Heart right ventricle (tissue), 16 donors: ENCODE results near the gene AGAP1. TPM values are rescaled to one million over a fixed set of nuclear protein-coding genes. Genes with fewer than 3 reads are reported as not detected.

ENCODE experiments used
- ATAC-seq, 8 donors: fragments of 200-7000 bp; cut with Tn5 transposase; one replicate each; pipeline ENCODE4 v1.9.1; 2020; ENCODE audit warnings: mild to moderate bottlenecking in 8 of 8, moderate library complexity in 8 of 8, moderate number of reproducible peaks in 1 of 8
- DNase-seq, 2 donors: peaks; one replicate each; pipeline ENCODE4 v3.0.0-alpha.2; 2020
- H3K27ac ChIP-seq, 10 donors: fragments of 200-600 bp; sonication (generic) in 2 of 10; one replicate each; pipeline versions ENCODE4 v1.5.0 to v1.8.0; 2020 to 2022; ENCODE audit warnings: mild to moderate bottlenecking in 3 of 10
- H3K27me3 ChIP-seq, 7 donors: fragments of 200-600 bp; one replicate each; pipeline ENCODE4 v1.8.0; 2021 to 2022; ENCODE audit warnings: mild to moderate bottlenecking in 2 of 7
- H3K36me3 ChIP-seq, 9 donors: fragments of 200-600 bp; sonication (generic) in 1 of 9; one replicate each; pipeline versions ENCODE4 v1.5.0 to v1.8.0; 2020 to 2022; ENCODE audit warnings: mild to moderate bottlenecking in 2 of 9
- H3K4me1 ChIP-seq, 9 donors: fragments of 200-600 bp; sonication (generic) in 1 of 9; one replicate each; pipeline versions ENCODE4 v1.5.0 to v1.8.0; 2020 to 2022; ENCODE audit warnings: mild to moderate bottlenecking in 4 of 9
- H3K4me3 ChIP-seq, 10 donors: fragments of 200-600 bp; sonication (generic) in 2 of 10; one replicate each; pipeline versions ENCODE4 v1.5.0 to v1.8.0; 2020 to 2022; ENCODE audit warnings: mild to moderate bottlenecking in 7 of 10, moderate library complexity in 2 of 10
- H3K9me3 ChIP-seq, 11 donors: fragments of 200-600 bp in 10 of 11; sonication (generic) in 2 of 11; one replicate each; pipeline versions ENCODE4 v1.5.0 to v1.8.0; 2013 to 2022; ENCODE audit warnings: mild to moderate bottlenecking in 2 of 11, control low read depth in 1 of 11, moderate library complexity in 1 of 11
- WGBS, 2 donors: extraction: QIAGEN DNeasy Blood & Tissue Kit; methylation state at CpG; one replicate each; pipeline ENCODE4 v1.1.7; 2013; ENCODE audit warnings: inconsistent platforms in 1 of 2; 5-methylcytosine and 5-hydroxymethylcytosine counted together
- intact Hi-C, 10 donors: fragments of 100-400 bp; cut with DNase I; formaldehyde crosslinking; loops; one replicate each; pipeline versions ENCODE4 v1.11.1 to v1.14.2; 2022
- polyA plus RNA-seq, 2 donors: library from polyadenylated mRNA; stranded (reverse); fragments of 200-250 nt; gene quantifications; one replicate each; pipeline ENCODE4 v1.2.3, GENCODE V29; 2013
- total RNA-seq, 10 donors: library from RNA; stranded (reverse); fragmentation: NEBNext Ultra II Directional in 3 of 10; extraction: Animal tissue kit (Norgen Biotek cat#: 25700) in 3 of 10; gene quantifications; one replicate each; pipeline versions ENCODE4 v1.2.1 to v1.2.4, GENCODE V29; 2021 to 2023
- TF ChIP-seq, protein P1 (sequence below), 9 donors: fragments of 200-600 bp; sonication (generic) in 2 of 9; IDR thresholded peaks; one replicate each; pipeline versions ENCODE4 v1.5.0 to v1.8.0; 2021 to 2022; ENCODE audit warnings: antibody characterized with exemption in 9 of 9, mild to moderate bottlenecking in 5 of 9, moderate library complexity in 1 of 9
- donor health status: Arrhythmogenic right ventricular cardiomyopathy.
- donor health status: ischemic (EF 13 %, LVEDD 7.1; RV severe dilation, severe dysfunction).
- donor health status: healthy with polysubstance abuse.
- donor health status: DM: no; HTN: yes; CAD: no.
- donor health status: DM: no; HTN: no; CAD: no.
- donor health status: ischemic (EF 25% LVEDD 6.9; RV normal size, moderate dysfunction).
- donor health status: ischemic (EF 25% LVEDD 5.7; RV mildly dilated, moderate dysfunction).
- donor health status: healthy.
- donor health status: DM: yes; HTN: yes; CAD: no.
- donor health status: Ischemic cardiomyopathy.
- donor health status: ischemic (EF 35%, LVEDD 5.7; RV mildly dilated, moderate dysfunction).
- donor health status: nonischemic (EF 11% LVEDD 7.7; RV severe dilation, severe dysfunction).
- donor health status: DM: yes; HTN: yes; CAD: no.
- donor health status: PGD.
- donor health status: ischemic (EF 29% LVEDD 5.4; RV normal size, mild dysfunction).
- donor health status: nonischemic (EF 23%, LVEDD 6.1; RV moderate dilation, normal function).

AGAP1 gene
- total and polyA plus RNA-seq, 12 donors: 3.5 to 29.2 (median 19.4) TPM

DNA sequence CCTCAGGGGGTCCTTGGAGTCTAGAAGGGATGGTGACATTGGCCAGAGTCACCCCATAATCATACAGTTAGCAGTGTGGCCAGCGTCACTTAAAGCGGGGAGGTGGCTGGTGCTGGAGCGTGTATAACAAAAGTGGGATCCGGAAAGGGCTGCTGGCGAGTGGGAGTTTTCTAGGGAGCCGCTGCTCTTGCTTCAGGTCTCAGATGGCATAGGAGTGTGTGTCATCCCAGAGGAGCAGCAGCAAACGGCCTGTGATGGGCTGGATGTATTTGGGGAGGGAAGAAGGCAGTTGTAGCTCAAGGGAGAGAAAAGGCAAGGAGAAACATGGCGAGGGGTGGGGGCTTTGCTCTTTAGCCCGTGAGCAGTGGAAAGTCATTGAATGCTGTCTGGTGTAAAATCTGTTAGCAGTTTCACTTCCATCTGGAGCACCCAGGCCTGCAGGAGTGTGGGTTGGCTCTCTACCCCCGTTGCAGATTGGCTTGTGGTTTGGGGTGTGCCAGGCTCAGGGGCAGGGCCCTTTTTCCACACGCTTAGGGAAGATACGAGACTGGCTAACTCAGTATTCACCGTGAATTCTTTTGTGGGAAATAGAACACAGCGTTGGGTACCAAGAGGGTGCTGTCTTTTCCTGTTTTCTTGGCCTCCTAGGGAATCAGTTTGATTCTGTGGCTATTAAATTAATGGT is 120.5 kb downstream of the AGAP1 start:
- Histone ChIP-seq H3K4me3 (no peak overlapping the region), H3K27me3 (no peaks in the 10 kb centered on the region), H3K36me3 (no peaks in the 10 kb centered on the region), H3K4me1 (peaks cover 0 to 48% (median 33%) of the 10 kb centered on the region in 9 donors), H3K9me3 (no peaks in the 10 kb centered on the region), H3K27ac (peak overlapping the region in 6 of 10 donors; percentile 1 to 76 (median 18))
- intact Hi-C loops: no loop called here
- 85 to 88% methylated on average over 14 of the region's 14 CpGs for WGBS, 2 donors
- DNase-seq (no peak), ATAC-seq (peak in 1 of 8 donors; percentile 28)
- TF ChIP-seq, protein P1, sequence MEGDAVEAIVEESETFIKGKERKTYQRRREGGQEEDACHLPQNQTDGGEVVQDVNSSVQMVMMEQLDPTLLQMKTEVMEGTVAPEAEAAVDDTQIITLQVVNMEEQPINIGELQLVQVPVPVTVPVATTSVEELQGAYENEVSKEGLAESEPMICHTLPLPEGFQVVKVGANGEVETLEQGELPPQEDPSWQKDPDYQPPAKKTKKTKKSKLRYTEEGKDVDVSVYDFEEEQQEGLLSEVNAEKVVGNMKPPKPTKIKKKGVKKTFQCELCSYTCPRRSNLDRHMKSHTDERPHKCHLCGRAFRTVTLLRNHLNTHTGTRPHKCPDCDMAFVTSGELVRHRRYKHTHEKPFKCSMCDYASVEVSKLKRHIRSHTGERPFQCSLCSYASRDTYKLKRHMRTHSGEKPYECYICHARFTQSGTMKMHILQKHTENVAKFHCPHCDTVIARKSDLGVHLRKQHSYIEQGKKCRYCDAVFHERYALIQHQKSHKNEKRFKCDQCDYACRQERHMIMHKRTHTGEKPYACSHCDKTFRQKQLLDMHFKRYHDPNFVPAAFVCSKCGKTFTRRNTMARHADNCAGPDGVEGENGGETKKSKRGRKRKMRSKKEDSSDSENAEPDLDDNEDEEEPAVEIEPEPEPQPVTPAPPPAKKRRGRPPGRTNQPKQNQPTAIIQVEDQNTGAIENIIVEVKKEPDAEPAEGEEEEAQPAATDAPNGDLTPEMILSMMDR (IDR thresholded peaks at IDR 0.05): no peak

DNA sequence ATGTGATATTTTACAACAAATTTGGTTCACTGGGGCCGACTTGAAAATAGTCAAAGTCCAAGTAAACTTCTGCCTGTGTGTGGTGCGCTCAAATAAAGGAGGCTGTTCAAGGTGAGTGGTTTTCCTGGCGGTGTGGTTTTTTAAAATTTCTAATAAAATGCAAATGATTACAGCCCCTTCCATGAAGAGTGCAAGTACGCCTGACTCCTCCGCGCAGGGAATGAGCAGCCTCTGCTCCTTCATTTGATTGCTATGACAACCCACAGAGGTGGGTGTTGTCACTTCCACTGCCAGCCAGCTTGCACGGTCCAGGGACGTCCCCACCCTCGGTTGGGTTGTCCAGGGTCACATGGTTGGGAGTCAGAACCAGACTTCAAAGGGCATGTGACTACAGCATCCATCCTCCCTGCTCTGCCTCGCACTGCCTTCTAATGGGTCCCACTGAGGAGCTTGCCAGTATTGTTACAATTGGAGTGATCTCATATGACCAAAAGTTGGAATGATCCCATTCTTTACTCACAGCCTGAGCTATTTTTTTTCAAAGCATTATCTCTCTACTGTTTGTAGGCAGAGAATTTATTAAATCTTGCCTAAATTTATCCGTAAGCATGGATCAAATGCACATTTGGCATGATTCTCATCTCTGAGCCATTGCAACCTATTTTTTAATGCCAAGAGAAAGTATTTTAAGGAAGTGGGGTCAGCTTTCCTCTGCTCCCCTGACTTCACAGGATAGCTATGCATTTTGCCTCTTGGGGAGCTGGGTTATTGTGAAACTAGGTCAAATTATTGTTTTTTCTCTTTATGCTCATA is 121.3 kb downstream of the AGAP1 start:
- intact Hi-C loops: no loop called here
- TF ChIP-seq, protein P1 (IDR thresholded peaks at IDR 0.05): no peak
- Histone ChIP-seq H3K4me3 (no peak overlapping the region), H3K9me3 (no peaks in the 10 kb centered on the region), H3K27ac (peak overlapping the region in 8 of 10 donors; percentile 1 to 76 (median 16)), H3K27me3 (no peaks in the 10 kb centered on the region), H3K4me1 (peaks cover 0 to 50% (median 33%) of the 10 kb centered on the region in 9 donors), H3K36me3 (no peaks in the 10 kb centered on the region)
- 48 to 50% methylated on average over 11 of the region's 11 CpGs for WGBS, 2 donors
- peak; percentile 62 to 64 for DNase-seq
- peak; percentile 70 to 96 (median 88) for ATAC-seq

DNA sequence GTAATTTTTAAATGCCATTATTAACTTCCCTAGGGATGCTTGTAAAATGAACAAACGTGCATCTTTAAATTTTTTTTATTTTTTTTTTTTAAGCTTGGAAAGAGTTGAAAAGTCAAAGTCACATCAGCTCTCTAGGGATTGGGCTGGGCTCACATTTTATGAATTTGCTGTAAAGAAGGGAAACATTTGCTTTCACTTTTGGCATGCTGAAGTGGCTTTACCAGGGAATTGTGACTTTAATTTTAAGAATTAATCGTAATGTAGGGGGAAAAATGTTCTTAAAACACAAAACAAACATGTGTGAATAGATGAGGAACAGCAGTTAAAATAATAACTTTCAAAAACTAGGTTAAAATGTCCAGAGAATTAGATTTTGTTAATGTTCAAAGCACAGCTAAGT is 123.0 kb downstream of the AGAP1 start:
- H3K9me3 ChIP-seq: no peaks in the 10 kb centered on the region
- H3K27ac ChIP-seq: peak overlapping the region; percentile 12 to 76 (median 58)
- DNase-seq: peak in 1 of 2 donors; percentile 64
- peak overlapping the region in 2 of 10 donors; percentile 0 to 2 for H3K4me3 ChIP-seq
- peaks cover 0 to 56% (median 33%) of the 10 kb centered on the region in 9 donors for H3K4me1 ChIP-seq
- intact Hi-C loops: no loop called here
- WGBS, 2 donors: 40 to 60% methylated on average over 2 of the region's 2 CpGs
- H3K36me3 ChIP-seq: no peaks in the 10 kb centered on the region
- TF ChIP-seq, protein P1 (IDR thresholded peaks at IDR 0.05): no peak
- peak in 4 of 8 donors; percentile 16 to 48 (median 39) for ATAC-seq
- H3K27me3 ChIP-seq: no peaks in the 10 kb centered on the region

DNA sequence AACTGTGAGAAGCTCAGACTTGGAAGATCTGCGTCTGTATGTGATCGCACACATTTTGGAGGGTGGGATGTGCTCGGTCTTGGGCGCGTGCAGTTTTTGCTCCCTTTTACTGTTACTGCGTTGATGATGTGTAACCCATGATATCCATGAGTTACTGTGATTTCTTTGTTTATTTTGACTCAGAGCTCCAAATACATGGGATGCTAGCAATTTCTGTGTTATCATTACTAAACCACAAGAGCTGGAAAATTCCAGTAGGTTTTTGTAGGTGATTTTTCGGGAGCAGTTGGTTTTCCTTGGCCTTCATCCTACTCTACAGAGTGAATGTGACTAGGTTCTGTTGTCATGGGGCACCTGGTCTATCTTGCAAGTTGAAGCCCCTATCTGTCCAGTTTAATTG is 124.2 kb downstream of the AGAP1 start:
- TF ChIP-seq, protein P1 (IDR thresholded peaks at IDR 0.05): no peak
- H3K4me3 ChIP-seq: no peak overlapping the region
- no peak for DNase-seq
- intact Hi-C loops: no loop called here
- no peaks in the 10 kb centered on the region for H3K36me3 ChIP-seq
- peak in 1 of 8 donors; percentile 14 for ATAC-seq
- 73 to 81% methylated on average over 7 of the region's 7 CpGs for WGBS, 2 donors
- peak overlapping the region in 5 of 10 donors; percentile 12 to 76 (median 41) for H3K27ac ChIP-seq
- H3K27me3 ChIP-seq: no peaks in the 10 kb centered on the region
- H3K9me3 ChIP-seq: no peaks in the 10 kb centered on the region
- peaks cover 0 to 56% (median 33%) of the 10 kb centered on the region in 9 donors for H3K4me1 ChIP-seq
